Left kidney (tissue), 2 donors: ENCODE data around the gene PGK2. TPM values are rescaled to one million over a fixed set of nuclear protein-coding genes. Genes with fewer than 3 reads are reported as not detected.

Experiments used
- DNase-seq: peaks from one replicate; pipeline ENCODE4 v3.0.0-alpha.2; 2013
- polyA plus RNA-seq: library from polyadenylated mRNA; unstranded; fragments of 120-200 nt; gene quantifications from one replicate; pipeline ENCODE4 v1.2.1, GENCODE V29; 2013; ENCODE audit not compliant: insufficient read length

Gene PGK2
- polyA plus RNA-seq, 1 donor: not detected

GRCh38 chr6:49736017-49736508 lies 51.0 kb downstream of the PGK2 start:
- DNase-seq: no peak

Other genes with a start within 250 kb of the PGK2 start
- gene C6orf141, start 236.6 kb downstream of the PGK2 start, polyA plus RNA-seq: 2.0 TPM
- gene RHAG, start 150.4 kb downstream of the PGK2 start, polyA plus RNA-seq: 0.96 TPM
- gene CRISP2, start 73.7 kb downstream of the PGK2 start, polyA plus RNA-seq: 0.20 TPM
- gene CRISP3, start 42.9 kb downstream of the PGK2 start, polyA plus RNA-seq: not detected
- not detected for gene CRISP1, start 79.2 kb upstream of the PGK2 start, polyA plus RNA-seq
- gene DEFB114, start 176.9 kb upstream of the PGK2 start, polyA plus RNA-seq: not detected
- gene DEFB113, start 182.3 kb upstream of the PGK2 start, polyA plus RNA-seq: not detected
- not detected for gene DEFB110, start 234.7 kb upstream of the PGK2 start, polyA plus RNA-seq